Lung (tissue), 12 donors: Measurements from ENCODE around the gene LAMC3. TPM values are rescaled to one million over a fixed set of nuclear protein-coding genes. Genes with fewer than 3 reads are reported as not detected.
"Not testable (repeated sequence)": the region's sequence is repeated elsewhere in the genome, so short reads cannot be mapped to it uniquely, and the experiment has no call there.

Experiments used
- ATAC-seq: fragments of 200-7000 bp; cut with Tn5 transposase; one replicate; pipeline ENCODE4 v1.9.1; 2020; ENCODE audit warnings: moderate number of reproducible peaks; ENCODE audit not compliant: insufficient read depth, low FRiP score
- DNase-seq, 3 donors: peaks; one replicate each; pipeline ENCODE4 v3.0.0-alpha.2; 2013 to 2017
- H3K27ac ChIP-seq, 2 donors: one replicate each; pipeline ENCODE4 v1.5.1; 2013; ENCODE audit warnings: mild to moderate bottlenecking in 2 of 2, moderate library complexity in 2 of 2, control low read depth in 1 of 2, inconsistent platforms in 1 of 2, low read depth in 1 of 2, low read length in 1 of 2
- H3K27me3 ChIP-seq, 3 donors: one replicate each; pipeline ENCODE4 v1.5.1; 2013; ENCODE audit warnings: low read length in 2 of 3; ENCODE audit not compliant: control insufficient read depth in 3 of 3, insufficient read depth in 3 of 3
- H3K36me3 ChIP-seq, 4 donors: one replicate each; pipeline ENCODE4 v1.5.1; 2013; ENCODE audit warnings: low read length in 4 of 4, mild to moderate bottlenecking in 1 of 4, moderate library complexity in 1 of 4; ENCODE audit not compliant: control insufficient read depth in 4 of 4, insufficient read depth in 4 of 4
- H3K4me1 ChIP-seq, 5 donors: one replicate each; pipeline ENCODE4 v1.5.1; 2013; ENCODE audit warnings: low read length in 5 of 5, mild to moderate bottlenecking in 2 of 5, moderate library complexity in 1 of 5; ENCODE audit not compliant: control insufficient read depth in 5 of 5, insufficient read depth in 5 of 5
- H3K4me3 ChIP-seq: one replicate; pipeline ENCODE4 v1.5.1; 2013; ENCODE audit warnings: mild to moderate bottlenecking, control low read depth, moderate library complexity
- H3K9ac ChIP-seq, 2 donors: one replicate each; pipeline ENCODE4 v1.5.1; 2013; ENCODE audit warnings: low read length in 2 of 2, control low read depth in 1 of 2; ENCODE audit not compliant: insufficient read depth in 1 of 2
- H3K9me3 ChIP-seq, 4 donors: one replicate each; pipeline ENCODE4 v1.5.1; 2013; ENCODE audit warnings: low read length in 3 of 4, mild to moderate bottlenecking in 1 of 4, moderate library complexity in 1 of 4; ENCODE audit not compliant: control insufficient read depth in 4 of 4, insufficient read depth in 3 of 4
- WGBS, 2 donors: extraction: QIAGEN DNeasy Blood & Tissue Kit; methylation state at CpG; one replicate each; pipeline ENCODE4 v1.1.7; 2013; 5-methylcytosine and 5-hydroxymethylcytosine counted together
- polyA plus RNA-seq, 2 donors: library from polyadenylated mRNA; stranded (reverse); fragments of 200-250 nt; gene quantifications; one replicate each; pipeline ENCODE4 v1.2.1, GENCODE V29; 2013
- total RNA-seq, 2 donors: library from RNA; depleted of rRNA in 1 of 2; stranded (reverse); fragments of >200 nt in 1 of 2; gene quantifications; one replicate each; pipeline ENCODE4 v1.2.1, GENCODE V29; 2014 to 2021
- TF ChIP-seq, protein P1 (sequence below): IDR thresholded peaks from 2 replicates; pipeline ENCODE4 v1.5.1; 2012; ENCODE audit warnings: mild to moderate bottlenecking; ENCODE audit errors: control extremely low read depth, extremely low read depth
- donor health status: control.
- donor health status: control.
- donor health status: Bipolar disorder and iron deficiency.
- donor health status: healthy.
- donor health status: DM: yes; HTN: yes; CAD: no.

LAMC3 gene
- total and polyA plus RNA-seq, 4 donors = 10.5 to 24.3 (median 14.1) TPM

DNA sequence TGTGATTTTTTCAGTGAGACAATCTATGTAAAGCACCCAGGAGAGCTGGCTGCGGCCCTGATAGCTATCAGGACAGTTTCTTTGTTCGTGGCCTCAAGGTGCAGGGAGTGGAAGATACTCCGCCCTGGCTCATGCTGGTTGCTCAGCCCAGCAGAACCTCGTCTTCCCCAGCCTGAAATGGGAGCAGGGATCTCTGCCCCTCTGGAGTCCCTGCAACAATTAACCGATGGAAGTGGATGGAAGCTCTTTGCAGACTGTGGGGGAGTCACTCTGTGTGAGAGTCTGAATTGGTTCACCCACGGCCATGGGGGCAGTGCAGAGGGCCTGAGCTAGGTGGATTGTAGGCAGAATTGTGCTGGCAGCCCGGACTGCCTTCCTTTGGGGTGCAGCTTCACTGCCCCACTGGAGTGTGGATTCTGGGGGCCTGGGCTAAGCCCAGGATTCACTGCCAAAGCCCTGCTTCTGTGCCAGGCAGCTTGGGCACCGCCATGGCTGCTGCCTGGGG, 90.2 kb downstream of the LAMC3 start:
- Histone ChIP-seq H3K4me3 (no peak overlapping the region), H3K36me3 (no peaks in the 10 kb centered on the region), H3K9ac (no peak overlapping the region), H3K9me3 (no peaks in the 10 kb centered on the region), H3K27ac (no peak overlapping the region), H3K4me1 (peaks cover 0 to 3% (median 0%) of the 10 kb centered on the region in 5 donors), H3K27me3 (no peaks in the 10 kb centered on the region)
- WGBS, 2 donors = 91 to 92% methylated on average over 8 of the region's 8 CpGs
- ATAC-seq (no peak), DNase-seq (no peak)
- TF ChIP-seq, protein P1, sequence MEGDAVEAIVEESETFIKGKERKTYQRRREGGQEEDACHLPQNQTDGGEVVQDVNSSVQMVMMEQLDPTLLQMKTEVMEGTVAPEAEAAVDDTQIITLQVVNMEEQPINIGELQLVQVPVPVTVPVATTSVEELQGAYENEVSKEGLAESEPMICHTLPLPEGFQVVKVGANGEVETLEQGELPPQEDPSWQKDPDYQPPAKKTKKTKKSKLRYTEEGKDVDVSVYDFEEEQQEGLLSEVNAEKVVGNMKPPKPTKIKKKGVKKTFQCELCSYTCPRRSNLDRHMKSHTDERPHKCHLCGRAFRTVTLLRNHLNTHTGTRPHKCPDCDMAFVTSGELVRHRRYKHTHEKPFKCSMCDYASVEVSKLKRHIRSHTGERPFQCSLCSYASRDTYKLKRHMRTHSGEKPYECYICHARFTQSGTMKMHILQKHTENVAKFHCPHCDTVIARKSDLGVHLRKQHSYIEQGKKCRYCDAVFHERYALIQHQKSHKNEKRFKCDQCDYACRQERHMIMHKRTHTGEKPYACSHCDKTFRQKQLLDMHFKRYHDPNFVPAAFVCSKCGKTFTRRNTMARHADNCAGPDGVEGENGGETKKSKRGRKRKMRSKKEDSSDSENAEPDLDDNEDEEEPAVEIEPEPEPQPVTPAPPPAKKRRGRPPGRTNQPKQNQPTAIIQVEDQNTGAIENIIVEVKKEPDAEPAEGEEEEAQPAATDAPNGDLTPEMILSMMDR = no peak

- not testable (repeated sequence) for H3K9me3 ChIP-seq, DNase-seq, H3K4me1 ChIP-seq, H3K9ac ChIP-seq, H3K4me3 ChIP-seq, H3K36me3 ChIP-seq, H3K27me3 ChIP-seq, H3K27ac ChIP-seq, ATAC-seq
- 94 to 97% methylated on average over 8 of the region's 8 CpGs for WGBS, 2 donors
Measured at GRCh38 chr9:131099845-131100244, 90.9 kb downstream of the LAMC3 start.

DNA sequence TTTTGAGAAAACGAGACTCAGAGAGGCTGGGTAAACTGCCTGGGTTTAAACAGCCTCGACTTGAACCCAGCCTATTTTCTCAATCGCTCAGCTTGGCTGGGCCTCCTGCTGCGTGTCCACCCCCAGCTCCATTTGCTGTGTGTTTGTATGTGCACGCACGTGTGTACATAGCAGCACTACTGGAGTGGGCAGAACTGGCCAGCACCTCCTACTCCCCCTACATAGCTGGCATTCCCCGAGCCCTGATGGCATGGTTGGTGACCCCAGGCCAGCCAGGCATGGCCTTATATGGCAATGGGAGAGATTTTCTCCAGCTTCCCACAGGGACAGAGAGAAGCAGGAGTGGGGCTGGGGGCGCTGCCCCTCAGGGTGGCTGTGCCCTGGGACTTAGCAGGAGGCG, 91.5 kb downstream of the LAMC3 start:
- peaks cover 0 to 3% (median 0%) of the 10 kb centered on the region in 5 donors for H3K4me1 ChIP-seq
- no peaks in the 10 kb centered on the region for H3K9me3 ChIP-seq
- no peak overlapping the region for H3K27ac ChIP-seq
- 79 to 88% methylated on average over 9 of the region's 9 CpGs for WGBS, 2 donors
- no peak overlapping the region for H3K9ac ChIP-seq
- H3K36me3 ChIP-seq = no peaks in the 10 kb centered on the region
- ATAC-seq (no peak), DNase-seq (no peak)
- TF ChIP-seq, protein P1 = no peak
- no peaks in the 10 kb centered on the region for H3K27me3 ChIP-seq
- no peak overlapping the region for H3K4me3 ChIP-seq

DNA sequence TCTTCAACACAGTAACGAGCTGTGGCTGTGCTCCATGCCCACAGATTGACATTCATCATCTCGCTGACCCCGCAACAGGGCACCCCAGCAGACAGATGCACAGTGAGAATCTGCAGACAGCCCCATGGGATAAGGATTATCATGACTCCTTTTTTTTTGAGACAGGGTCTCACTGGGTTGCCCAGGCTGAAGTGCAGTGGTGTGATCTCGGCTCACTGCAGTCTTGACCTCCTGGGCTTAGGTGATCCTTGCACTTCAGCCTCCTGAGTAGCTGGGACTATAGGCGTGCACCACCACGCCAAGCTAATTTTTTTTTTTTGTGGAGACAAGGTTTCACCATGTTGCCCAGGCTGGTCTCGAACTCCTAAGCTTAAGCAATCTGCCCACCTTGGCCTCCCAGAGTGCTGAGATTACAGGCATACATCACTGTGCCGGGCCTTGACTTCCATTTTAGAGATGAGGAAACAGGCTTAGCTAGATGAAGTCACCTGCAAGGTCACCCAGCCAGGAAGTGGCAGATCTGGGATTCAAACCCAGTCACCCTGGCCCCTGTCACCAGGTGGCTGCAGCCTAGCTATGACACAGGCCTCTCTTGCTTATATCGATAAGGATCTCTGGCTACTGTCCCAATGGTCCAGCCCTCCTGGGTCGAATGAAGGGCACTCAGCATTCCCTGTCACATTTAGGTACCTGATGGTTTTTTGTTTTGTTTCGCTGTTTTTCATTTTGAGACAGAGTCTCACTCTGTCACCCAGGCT, 92.4 kb downstream of the LAMC3 start:
- H3K36me3 ChIP-seq = no peaks in the 10 kb centered on the region
- no peak for ATAC-seq
- no peaks in the 10 kb centered on the region for H3K27me3 ChIP-seq
- H3K9ac ChIP-seq = no peak overlapping the region
- H3K27ac ChIP-seq = no peak overlapping the region
- DNase-seq = no peak
- no peak overlapping the region for H3K4me3 ChIP-seq
- 86 to 90% methylated on average over 11 of the region's 11 CpGs for WGBS, 2 donors
- no peaks in the 10 kb centered on the region for H3K9me3 ChIP-seq
- TF ChIP-seq, protein P1 = no peak
- H3K4me1 ChIP-seq = peaks cover 0 to 3% (median 0%) of the 10 kb centered on the region in 5 donors
